ENCODE data around the gene RAD51B. TPM values are rescaled to one million over a fixed set of nuclear protein-coding genes. Genes with fewer than 3 reads are reported as not detected.

The RAD51B gene
- total RNA-seq, 6 experiments from 2014 or later = 2.7 to 5.8 (median 4.3) TPM

DNA sequence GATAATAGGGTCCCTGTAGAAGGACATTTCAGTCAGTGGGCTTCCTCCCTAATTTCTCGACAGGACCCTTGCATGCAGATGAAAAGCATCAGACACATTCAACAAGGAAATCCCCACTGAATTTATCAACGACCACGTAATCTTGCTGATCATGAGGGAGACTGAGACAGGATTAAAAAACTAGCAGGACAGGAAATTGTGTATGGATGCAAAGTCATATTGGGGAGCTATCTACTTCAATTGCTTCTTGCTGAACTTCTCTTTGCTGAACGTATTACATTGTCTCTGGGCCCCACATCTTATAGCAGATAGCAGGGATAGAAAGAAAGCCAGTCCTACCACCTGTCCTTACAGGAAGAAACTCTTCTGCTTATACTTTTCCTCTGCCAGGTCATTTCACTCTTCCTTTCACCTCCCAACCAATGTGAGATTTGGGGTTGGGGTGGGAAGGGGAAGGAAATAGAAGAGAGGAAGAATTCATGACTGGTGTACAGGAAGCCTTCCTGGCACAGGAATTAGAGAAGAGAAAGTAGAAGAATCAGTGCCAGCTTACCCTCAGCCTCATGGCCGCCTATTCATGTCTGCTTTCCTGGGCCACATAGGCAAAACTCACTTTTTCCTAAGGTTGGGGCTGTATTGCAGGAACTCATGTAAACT is 640.0 kb downstream of the RAD51B start:
- intact Hi-C loops (cut with DNase I) = no loop called here
- TF ChIP-seq POLR2A (IDR thresholded peaks at IDR 0.05) = no peak
- TF ChIP-seq, protein P1, sequence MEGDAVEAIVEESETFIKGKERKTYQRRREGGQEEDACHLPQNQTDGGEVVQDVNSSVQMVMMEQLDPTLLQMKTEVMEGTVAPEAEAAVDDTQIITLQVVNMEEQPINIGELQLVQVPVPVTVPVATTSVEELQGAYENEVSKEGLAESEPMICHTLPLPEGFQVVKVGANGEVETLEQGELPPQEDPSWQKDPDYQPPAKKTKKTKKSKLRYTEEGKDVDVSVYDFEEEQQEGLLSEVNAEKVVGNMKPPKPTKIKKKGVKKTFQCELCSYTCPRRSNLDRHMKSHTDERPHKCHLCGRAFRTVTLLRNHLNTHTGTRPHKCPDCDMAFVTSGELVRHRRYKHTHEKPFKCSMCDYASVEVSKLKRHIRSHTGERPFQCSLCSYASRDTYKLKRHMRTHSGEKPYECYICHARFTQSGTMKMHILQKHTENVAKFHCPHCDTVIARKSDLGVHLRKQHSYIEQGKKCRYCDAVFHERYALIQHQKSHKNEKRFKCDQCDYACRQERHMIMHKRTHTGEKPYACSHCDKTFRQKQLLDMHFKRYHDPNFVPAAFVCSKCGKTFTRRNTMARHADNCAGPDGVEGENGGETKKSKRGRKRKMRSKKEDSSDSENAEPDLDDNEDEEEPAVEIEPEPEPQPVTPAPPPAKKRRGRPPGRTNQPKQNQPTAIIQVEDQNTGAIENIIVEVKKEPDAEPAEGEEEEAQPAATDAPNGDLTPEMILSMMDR (IDR thresholded peaks at IDR 0.05) = no peak

DNA sequence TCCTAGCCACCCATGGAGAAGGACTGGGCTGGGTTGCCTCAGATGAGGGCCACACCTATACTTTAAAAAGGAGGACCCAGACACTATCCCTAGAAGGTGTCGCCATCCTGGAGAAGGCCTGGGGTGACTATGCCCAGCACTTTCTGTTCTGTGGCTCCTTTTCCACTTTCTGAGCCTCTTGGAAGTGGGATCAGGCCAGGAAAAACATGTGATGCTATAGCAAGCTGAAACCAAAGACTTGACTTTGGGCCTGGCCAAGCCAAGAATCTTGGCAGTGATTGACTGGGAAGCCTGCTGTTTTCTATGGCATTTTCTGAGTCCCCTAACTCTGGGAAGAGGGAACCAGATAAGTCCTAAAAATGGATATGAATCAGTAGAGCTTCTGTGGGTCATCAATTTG is 641.0 kb downstream of the RAD51B start:
- WGBS (ENCODE audit: insufficient coverage, low coverage, low lambda C conversion rate, missing lambda C conversion rate) = 100% methylated on average over 1 of the region's 1 CpG
- no peaks in the 10 kb centered on the region for H3K36me3 ChIP-seq
- no peak overlapping the region for H3K27ac ChIP-seq
- peaks cover 0 to 24% (median 5%) of the 10 kb centered on the region in 4 donors for H3K4me1 ChIP-seq
- H3K4me3 ChIP-seq = no peak overlapping the region
- H3K27me3 ChIP-seq = no peaks in the 10 kb centered on the region
- ATAC-seq = no peak
- no peaks in the 10 kb centered on the region for H3K9me3 ChIP-seq
- no peak for TF ChIP-seq POLR2A (IDR thresholded peaks at IDR 0.05)
- TF ChIP-seq, protein P1 (IDR thresholded peaks at IDR 0.05) = no peak
- no peak for DNase-seq
- intact Hi-C loops (cut with DNase I) = no loop called here

More for the DNA sequence above, 640.0 kb downstream of the RAD51B start:
- no peak overlapping the region for H3K4me3 ChIP-seq
- peaks cover 0 to 21% (median 5%) of the 10 kb centered on the region in 4 donors for H3K4me1 ChIP-seq
- ATAC-seq (peak in 1 of 4 donors; percentile 3), DNase-seq (no peak)
- H3K27me3 ChIP-seq = no peaks in the 10 kb centered on the region
- H3K9me3 ChIP-seq = no peaks in the 10 kb centered on the region
- peak overlapping the region in 1 of 3 donors; percentile 46 for H3K27ac ChIP-seq
- no peaks in the 10 kb centered on the region for H3K36me3 ChIP-seq
- 52% methylated on average over 4 of the region's 5 CpGs for WGBS (ENCODE audit: insufficient coverage, low coverage, low lambda C conversion rate, missing lambda C conversion rate)

DNA sequence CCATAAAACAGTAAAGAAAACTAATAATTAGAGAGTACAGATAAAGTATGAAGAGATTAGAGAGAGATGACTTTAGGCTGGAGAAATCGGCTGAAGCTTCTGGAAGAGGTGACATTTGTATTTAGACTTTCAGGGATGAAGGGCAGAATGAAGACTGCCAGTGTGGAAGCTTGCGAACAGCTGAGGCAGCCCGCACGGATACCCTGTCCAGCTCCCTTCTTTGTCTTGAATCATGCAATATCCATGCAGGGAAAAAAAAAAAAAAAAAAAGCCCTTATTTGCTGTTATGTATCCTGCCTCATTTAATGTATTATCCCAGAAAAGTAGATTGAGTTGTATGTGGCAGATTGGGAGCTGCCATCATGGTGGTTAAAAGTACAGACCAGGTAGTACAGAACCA is 641.5 kb downstream of the RAD51B start:
- no peak for TF ChIP-seq POLR2A (IDR thresholded peaks at IDR 0.05)
- TF ChIP-seq, protein P1 (IDR thresholded peaks at IDR 0.05) = no peak
- WGBS (ENCODE audit: insufficient coverage, low coverage, low lambda C conversion rate, missing lambda C conversion rate) = 80% methylated on average over 2 of the region's 4 CpGs
- Histone ChIP-seq H3K36me3 (no peaks in the 10 kb centered on the region), H3K4me3 (no peak overlapping the region), H3K27ac (no peak overlapping the region), H3K27me3 (no peaks in the 10 kb centered on the region), H3K9me3 (no peaks in the 10 kb centered on the region), H3K4me1 (peaks cover 0 to 24% (median 5%) of the 10 kb centered on the region in 4 donors)
- intact Hi-C loops (cut with DNase I) = no loop called here
- no peak for DNase-seq
- ATAC-seq = no peak

DNA sequence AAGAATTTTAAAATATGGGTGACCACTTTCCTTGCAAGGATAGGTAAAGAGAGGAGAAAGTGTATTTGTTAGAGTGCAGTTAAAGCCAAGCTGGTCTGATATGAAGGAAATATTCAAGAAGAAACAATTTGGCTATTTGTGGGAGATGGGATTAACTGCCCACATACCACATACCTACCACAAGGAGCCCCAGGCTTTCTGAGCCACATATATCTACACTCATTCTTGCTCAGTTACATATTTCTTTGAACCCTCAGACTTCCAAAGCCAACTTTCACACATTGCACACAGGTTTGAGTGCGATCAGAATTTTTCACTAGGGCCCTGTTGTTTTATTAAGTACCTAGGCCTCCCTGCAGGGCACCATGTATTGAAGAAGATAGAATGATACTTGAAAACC is 643.1 kb downstream of the RAD51B start:
- no peak for ATAC-seq
- WGBS (ENCODE audit: insufficient coverage, low coverage, low lambda C conversion rate, missing lambda C conversion rate) = 100% methylated on average over 1 of the region's 1 CpG
- Histone ChIP-seq H3K36me3 (no peaks in the 10 kb centered on the region), H3K27ac (no peak overlapping the region), H3K4me1 (peaks cover 0 to 27% (median 5%) of the 10 kb centered on the region in 4 donors), H3K4me3 (no peak overlapping the region), H3K27me3 (no peaks in the 10 kb centered on the region), H3K9me3 (no peaks in the 10 kb centered on the region)
- intact Hi-C loops (cut with DNase I) = no loop called here
- TF ChIP-seq POLR2A (IDR thresholded peaks at IDR 0.05) = no peak
- TF ChIP-seq, protein P1 (IDR thresholded peaks at IDR 0.05) = peak in 1 of 4 donors; percentile 19
- no peak for DNase-seq
